Chondrocyte (in vitro differentiated cells): ENCODE measurements around the gene CENPF. TPM values are rescaled to one million over a fixed set of nuclear protein-coding genes. Genes with fewer than 3 reads are reported as not detected.
A peak's percentile ranks its signal among the peaks of the same experiment; 100 is the strongest.
"Not testable (repeated sequence)": the region's sequence is repeated elsewhere in the genome, so short reads cannot be mapped to it uniquely, and the experiment has no call there.

Experiments used
- DNase-seq: peaks from one replicate; pipeline ENCODE4 v3.0.0; 2021; ENCODE audit warnings: mixed read lengths, low spot score
- H3K27ac Mint-ChIP-seq: one replicate; pipeline ENCODE4 v1.8.0; 2021; ENCODE audit warnings: mild to moderate bottlenecking, moderate library complexity, mixed read lengths; ENCODE audit not compliant: unreplicated experiment
- H3K27me3 Mint-ChIP-seq: 2 replicates; pipeline ENCODE4 v1.8.0; 2021; ENCODE audit warnings: low read depth, mixed read lengths
- H3K36me3 Mint-ChIP-seq: 2 replicates; pipeline ENCODE4 v1.8.0; 2021; ENCODE audit warnings: low read depth, mixed read lengths
- H3K4me1 Mint-ChIP-seq: 2 replicates; pipeline ENCODE4 v1.8.0; 2021; ENCODE audit warnings: low read depth, mild to moderate bottlenecking, mixed read lengths
- H3K4me3 Mint-ChIP-seq: one replicate; pipeline ENCODE4 v1.8.0; 2021; ENCODE audit warnings: mild to moderate bottlenecking, moderate library complexity, mixed read lengths; ENCODE audit not compliant: unreplicated experiment
- H3K9me3 Mint-ChIP-seq: 2 replicates; pipeline ENCODE4 v1.8.0; 2021; ENCODE audit warnings: low read depth, mixed read lengths
- total RNA-seq: library from RNA; stranded (reverse); gene quantifications from 3 replicates; pipeline ENCODE4 v1.2.1, GENCODE V29; 2021
- TF ChIP-seq, protein P1 (sequence below): fragments of 200-600 bp; sonication (generic); IDR thresholded peaks from 2 replicates; pipeline ENCODE4 v1.5.0; 2021; ENCODE audit warnings: antibody characterized with exemption, mild to moderate bottlenecking, moderate library complexity

The CENPF gene
- total RNA-seq, 1 donor from 2014 or later, result 19.8 TPM

DNA sequence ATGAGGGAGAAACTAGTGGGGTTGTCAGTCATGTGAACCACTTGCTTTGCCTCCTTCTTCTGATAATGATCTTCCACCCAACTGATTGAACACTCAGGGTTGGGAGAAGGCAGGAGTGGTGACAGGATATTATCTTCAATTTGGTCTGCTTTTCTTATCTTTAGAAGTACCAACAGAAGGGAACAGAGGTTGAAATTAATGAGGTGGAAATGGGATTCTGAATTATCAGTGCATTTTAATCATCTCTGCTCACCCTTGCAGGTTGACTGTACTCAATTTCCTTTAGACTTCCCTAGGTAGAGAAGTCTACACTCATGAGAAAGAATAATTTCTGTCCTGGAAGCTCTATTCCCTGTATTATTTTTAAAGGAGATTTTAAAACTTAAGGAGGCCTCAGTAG, 31.7 kb upstream of the CENPF start:
- Mint-ChIP-seq H3K27me3 (no peaks in the 10 kb centered on the region), H3K9me3 (peaks cover 6% of the 10 kb centered on the region), H3K36me3 (peaks cover 3% of the 10 kb centered on the region), H3K4me3 (no peak overlapping the region), H3K4me1 (peaks cover 77% of the 10 kb centered on the region), H3K27ac (no peak overlapping the region)
- no peak for DNase-seq
- TF ChIP-seq, protein P1, sequence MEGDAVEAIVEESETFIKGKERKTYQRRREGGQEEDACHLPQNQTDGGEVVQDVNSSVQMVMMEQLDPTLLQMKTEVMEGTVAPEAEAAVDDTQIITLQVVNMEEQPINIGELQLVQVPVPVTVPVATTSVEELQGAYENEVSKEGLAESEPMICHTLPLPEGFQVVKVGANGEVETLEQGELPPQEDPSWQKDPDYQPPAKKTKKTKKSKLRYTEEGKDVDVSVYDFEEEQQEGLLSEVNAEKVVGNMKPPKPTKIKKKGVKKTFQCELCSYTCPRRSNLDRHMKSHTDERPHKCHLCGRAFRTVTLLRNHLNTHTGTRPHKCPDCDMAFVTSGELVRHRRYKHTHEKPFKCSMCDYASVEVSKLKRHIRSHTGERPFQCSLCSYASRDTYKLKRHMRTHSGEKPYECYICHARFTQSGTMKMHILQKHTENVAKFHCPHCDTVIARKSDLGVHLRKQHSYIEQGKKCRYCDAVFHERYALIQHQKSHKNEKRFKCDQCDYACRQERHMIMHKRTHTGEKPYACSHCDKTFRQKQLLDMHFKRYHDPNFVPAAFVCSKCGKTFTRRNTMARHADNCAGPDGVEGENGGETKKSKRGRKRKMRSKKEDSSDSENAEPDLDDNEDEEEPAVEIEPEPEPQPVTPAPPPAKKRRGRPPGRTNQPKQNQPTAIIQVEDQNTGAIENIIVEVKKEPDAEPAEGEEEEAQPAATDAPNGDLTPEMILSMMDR, result no peak

DNA sequence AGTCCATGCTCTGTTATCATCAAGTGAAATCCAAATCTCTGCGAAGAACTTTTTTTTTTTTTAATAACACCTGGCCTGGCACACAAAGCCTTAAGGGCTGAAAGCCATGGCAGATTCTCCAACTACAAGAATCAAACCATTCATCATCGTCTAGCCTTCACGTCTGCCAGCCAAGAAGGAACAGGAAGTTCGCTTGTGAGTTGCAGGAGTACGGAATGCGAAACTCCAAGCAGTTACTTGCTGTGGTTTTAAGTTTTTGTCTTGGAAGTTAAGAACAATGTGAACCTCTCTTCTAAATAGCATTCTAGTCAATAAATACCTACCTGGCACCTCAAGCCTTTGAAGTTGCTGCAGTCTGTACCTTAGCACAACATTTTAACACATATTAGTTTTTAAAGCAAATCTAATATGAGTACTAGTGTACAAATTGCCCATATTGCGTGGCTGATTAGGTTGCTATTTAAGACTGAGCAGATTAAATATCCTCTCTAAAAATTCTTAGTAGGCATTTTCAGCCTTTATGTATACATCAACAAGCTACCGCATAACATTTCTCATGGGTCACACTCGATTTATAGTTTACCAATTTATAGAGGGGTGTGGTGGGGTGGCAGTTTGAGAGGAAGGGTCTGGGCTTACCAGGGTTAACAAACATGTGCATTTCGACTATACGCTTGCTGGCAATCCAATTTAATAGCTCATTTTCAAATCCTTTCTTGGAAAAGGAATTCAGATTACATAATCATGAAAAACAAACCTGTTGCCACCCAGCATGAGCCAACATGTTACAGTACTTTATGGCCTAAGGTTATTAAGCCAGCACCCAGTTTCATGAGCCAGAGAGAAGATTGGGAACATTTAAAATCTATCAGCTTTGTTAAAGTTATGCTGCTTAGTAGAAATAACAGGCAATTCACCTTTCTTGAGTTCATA, 29.3 kb upstream of the CENPF start:
- no peak overlapping the region for H3K4me3 Mint-ChIP-seq
- peaks cover 8% of the 10 kb centered on the region for H3K36me3 Mint-ChIP-seq
- H3K9me3 Mint-ChIP-seq, result peaks cover 11% of the 10 kb centered on the region
- TF ChIP-seq, protein P1, result no peak
- H3K27ac Mint-ChIP-seq, result peak overlapping the region; percentile 34
- H3K27me3 Mint-ChIP-seq, result no peaks in the 10 kb centered on the region
- DNase-seq, result no peak
- peaks cover 60% of the 10 kb centered on the region for H3K4me1 Mint-ChIP-seq

DNA sequence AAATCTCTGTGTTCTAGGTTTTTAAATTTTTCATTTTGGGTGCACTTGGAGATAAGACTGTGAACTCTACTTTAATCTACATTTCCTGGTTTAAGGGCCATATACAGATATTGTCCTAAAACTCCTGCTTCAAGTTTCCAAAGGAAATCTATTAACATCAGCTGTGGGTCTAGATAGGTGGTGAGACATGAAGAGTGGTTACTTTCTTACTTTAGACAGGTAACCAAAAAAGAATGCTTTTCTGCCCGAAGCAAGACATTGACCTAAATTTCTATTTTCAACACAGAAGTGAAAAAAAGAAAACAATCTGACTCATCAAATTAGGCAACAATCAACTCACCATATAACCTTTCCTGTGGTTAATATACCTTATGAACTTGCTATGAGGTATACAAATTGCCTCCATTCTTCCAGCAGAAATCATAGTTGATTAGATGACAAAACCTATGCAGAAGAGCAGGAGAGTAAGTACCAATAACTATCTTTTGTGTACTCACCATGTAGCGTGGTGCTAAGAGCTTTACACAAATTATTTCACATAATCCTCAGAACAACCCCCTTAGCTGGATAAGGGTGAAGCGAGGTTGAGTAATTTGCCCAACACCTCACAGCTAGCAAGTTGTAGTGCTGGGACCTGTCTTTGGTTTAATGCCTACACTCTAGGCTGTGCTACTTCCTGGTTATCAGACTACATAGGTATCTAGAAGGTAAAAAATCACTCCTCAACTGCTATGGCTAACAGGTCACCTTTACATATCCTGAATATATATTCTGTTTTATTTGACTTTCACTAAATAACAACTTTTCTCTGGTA, 28.2 kb upstream of the CENPF start:
- TF ChIP-seq, protein P1, result no peak
- Mint-ChIP-seq H3K27me3 (no peaks in the 10 kb centered on the region), H3K4me1 (peaks cover 50% of the 10 kb centered on the region), H3K27ac (no peak overlapping the region), H3K36me3 (peaks cover 8% of the 10 kb centered on the region), H3K9me3 (peaks cover 11% of the 10 kb centered on the region), H3K4me3 (no peak overlapping the region)
- no peak for DNase-seq

DNA sequence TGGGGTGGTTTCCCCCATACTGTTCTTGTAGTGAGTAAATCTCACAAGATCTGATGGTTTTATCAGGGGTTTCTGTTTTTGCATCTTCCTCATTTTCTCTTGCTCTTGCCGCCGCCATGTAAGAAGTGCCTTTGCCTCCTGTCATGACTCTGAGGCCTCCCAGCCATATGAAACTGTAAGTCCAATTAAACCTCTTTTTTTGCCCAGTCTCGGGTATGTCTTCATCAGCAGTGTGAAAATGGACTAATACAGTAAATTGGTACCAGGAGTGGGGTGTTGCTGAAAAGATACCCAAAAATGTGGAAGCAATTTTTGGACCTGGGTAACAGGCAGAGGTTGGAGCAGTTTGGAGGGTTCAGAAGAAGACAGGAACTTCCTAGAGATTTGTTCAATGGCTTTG, 26.9 kb upstream of the CENPF start:
- DNase-seq, result not testable (repeated sequence)
- peaks cover 41% of the 10 kb centered on the region for H3K4me1 Mint-ChIP-seq

DNA sequence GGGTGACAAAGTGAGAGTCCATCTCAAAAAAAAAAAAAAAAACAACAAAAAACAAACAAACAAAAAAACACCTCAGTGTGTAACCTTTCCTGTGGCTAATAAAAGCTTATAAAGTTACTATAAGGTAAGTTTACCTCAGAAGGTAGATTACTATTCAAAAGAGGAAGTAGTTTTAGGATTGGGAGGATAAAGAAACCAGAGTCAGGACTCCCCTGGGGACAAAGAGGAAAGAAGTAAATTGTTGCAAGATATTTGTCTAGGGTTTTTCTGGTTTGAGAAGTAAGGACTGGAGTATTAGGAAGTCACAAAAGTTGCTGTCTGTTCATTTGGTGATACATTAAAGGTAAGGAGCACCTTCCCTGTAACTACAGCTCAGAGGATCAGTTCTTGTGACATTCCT, 23.8 kb upstream of the CENPF start:
- TF ChIP-seq, protein P1, result no peak
- Mint-ChIP-seq H3K4me3 (no peak overlapping the region), H3K27ac (no peak overlapping the region), H3K4me1 (peaks cover 45% of the 10 kb centered on the region), H3K9me3 (peaks cover 11% of the 10 kb centered on the region), H3K36me3 (peaks cover 8% of the 10 kb centered on the region), H3K27me3 (no peaks in the 10 kb centered on the region)
- no peak for DNase-seq

More for the DNA sequence above, 26.9 kb upstream of the CENPF start:
- not testable (repeated sequence) for H3K27me3 Mint-ChIP-seq, H3K27ac Mint-ChIP-seq, H3K36me3 Mint-ChIP-seq, H3K4me3 Mint-ChIP-seq
- H3K9me3 Mint-ChIP-seq, result peaks cover 11% of the 10 kb centered on the region
